ENCODE results near the gene FAM9C.
"Not testable (repeated sequence)": the region's sequence is repeated elsewhere in the genome, so short reads cannot be mapped to it uniquely, and the experiment has no call there.

The FAM9C gene

DNA sequence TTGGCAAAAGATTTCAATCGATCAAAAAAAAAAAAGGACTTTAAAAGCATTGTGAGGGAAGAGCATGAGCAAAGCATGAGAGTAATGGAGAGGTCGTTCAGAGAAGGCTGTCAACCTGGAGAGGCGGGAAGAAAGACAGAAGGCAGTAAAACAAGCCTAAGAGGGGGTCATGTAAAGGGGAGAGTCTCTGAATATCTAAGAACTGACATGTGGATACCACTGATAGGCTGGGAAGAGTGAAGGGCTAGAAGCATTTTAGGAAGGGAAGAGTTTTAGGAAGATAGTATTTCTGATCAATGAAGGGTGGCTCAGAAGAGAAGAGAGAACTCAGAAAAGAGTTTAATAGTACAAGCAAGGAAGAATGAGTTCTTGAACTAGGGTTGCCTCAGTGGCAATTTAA is 7.5 kb downstream of the FAM9C start:
- no peak for DNase-seq

DNA sequence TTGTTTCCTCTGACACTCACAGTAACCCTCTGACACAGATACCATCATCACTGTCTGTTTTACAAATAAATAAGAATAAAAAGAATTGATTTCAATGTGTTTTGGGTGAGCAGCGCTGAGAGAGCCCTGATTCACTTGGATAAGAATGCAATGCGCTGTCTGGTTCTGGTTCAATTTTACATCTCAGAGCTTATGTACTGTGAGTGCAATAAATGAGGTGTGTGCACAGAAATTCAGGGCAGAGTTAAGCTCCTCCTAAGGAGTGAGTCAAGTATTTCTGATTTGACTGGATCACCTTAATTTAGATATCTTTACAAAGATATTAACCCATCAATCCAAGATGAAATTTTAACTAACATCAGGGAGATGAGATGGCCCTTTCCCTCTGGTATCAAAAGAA is 11.2 kb downstream of the FAM9C start:
- no peak for DNase-seq

- DNase-seq: no peak
Observed at GRCh38 chrX:13029887-13030771, 14.3 kb downstream of the FAM9C start.

GRCh38 chrX:13029637-13029886 is 14.9 kb downstream of the FAM9C start:
- no peak for DNase-seq

DNA sequence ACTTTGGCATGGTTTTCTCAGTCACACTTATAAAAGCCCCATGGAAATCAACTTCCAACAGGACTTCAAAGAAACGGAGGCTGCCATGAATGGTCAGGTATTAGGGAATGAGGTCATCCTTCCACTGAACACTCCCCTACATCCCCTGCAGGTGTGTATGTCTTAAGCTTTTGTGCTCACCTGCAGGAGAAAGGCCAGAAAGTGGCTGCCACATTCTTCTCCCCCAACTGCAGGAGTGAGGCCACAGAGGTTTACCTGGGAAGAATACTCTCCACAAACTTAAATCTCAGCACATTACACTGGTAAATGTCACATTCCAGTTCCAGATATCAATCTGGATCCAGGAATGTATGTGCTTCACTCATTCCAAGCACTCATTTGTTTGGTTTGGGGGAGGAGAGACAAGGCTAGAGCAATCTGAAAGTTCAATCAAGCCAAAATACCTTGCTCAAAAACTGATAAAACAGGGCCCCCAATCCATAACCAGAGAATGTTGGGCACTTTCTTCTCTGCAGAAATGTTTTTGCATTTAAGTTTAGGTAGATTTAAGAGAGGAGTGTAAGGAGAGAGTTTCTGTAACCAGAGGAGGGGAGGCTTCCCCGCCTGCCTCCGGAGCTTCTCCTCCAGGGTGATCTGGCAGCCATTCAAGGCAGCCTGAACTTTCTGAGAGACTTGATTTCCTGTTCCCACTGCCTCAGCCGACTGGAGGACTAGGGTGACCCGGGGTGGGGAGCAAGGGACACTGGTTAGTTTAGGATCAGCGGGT is 15.4 kb downstream of the FAM9C start:
- DNase-seq: no peak

DNA sequence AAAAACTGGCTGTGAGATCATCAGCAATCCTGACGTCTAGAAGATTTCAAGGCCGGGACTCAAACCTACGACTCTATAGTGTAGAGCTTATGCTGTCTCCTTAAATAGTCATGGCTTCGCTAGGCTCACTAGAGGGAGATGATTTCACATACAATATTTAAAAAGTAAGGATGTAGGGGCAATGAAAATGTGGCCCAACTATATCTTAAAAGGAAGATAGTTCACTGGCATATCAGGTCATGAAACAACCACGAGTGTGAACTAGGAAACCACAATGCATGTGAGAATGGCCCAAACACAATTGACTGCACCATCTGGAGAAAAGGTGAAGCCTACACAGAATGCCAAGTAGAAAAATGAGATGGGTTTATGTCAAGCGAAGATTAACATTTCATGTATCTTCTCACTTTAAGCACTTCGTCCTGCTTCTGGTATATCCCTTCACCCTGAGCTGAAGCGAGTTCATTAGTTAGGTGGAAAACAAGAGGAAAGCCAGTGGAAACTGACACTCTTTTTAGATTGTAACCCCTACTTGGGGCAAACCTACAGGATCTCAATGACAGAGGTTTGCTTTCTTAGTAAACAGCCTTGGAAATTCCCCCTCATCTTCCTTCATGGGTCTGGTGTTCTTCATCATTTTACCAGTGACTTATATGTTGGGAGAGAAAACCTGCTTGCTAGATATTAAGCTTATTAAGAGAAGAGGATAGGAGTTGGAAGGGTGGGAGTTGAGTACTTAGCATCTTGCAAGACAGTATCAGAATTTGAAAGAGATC is 17.4 kb downstream of the FAM9C start:
- DNase-seq: no peak

DNA sequence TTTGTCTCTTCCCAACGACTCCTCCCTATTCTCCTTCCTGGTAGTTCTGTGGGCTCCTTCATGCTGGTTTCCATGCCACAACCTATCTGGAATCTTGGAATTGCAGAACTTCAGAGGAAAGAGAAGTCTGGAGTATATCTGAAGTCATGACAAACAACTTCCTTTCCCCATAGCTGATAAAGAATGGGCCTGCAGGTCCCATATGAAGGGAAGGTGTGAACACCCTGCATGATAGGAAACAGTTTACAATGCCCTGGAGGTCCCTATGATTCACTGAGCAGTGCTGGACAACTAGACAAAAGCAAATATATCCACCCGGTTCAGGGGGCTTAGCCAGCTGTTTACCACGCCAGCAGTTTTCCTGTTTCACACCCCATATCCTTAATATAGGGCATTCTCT is 19.4 kb downstream of the FAM9C start:
- DNase-seq: no peak

- no peak for DNase-seq
Observed at GRCh38 chrX:13023979-13024378, 20.4 kb downstream of the FAM9C start.

DNA sequence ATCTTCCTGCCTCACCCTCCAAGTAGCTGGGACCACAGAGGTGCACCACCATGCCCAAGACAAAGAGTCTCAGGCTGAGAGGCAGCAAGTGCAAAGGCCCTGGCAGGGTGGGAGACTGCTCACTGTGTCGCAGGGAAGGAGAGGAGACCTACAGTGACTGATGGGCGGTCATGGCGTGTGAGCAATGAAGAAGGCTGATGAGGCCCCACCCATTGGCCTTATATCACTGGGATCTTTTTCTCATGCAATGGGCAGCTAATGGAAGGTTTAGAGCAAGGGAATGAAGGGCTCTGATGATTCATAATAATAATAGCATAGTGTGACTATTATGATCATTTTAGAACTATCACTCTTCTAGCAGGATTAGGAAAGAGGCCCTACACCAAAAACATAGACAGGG is 20.9 kb downstream of the FAM9C start:
- no peak for DNase-seq

- no peak for DNase-seq
Observed at GRCh38 chrX:13022926-13023325, 21.5 kb downstream of the FAM9C start.

DNA sequence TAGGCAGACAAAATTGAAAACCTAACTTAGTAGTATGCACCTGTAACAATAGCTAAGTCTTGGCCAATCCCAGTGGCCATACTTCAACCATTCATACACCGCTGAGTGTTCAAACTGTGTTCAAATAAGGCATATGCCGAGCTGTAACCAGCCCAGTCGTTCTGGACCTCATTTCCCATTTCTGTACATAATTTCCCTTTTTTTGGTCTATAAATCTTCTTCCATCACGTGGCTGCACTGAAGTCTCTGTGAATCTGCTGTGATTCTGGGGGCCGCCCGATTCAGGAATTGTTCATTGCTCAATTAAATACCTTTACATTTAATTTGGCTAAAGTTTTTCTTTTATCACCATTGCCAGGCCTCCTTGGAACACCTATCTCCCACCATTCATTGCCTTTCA is 27.7 kb downstream of the FAM9C start:
- not testable (repeated sequence) for DNase-seq

DNA sequence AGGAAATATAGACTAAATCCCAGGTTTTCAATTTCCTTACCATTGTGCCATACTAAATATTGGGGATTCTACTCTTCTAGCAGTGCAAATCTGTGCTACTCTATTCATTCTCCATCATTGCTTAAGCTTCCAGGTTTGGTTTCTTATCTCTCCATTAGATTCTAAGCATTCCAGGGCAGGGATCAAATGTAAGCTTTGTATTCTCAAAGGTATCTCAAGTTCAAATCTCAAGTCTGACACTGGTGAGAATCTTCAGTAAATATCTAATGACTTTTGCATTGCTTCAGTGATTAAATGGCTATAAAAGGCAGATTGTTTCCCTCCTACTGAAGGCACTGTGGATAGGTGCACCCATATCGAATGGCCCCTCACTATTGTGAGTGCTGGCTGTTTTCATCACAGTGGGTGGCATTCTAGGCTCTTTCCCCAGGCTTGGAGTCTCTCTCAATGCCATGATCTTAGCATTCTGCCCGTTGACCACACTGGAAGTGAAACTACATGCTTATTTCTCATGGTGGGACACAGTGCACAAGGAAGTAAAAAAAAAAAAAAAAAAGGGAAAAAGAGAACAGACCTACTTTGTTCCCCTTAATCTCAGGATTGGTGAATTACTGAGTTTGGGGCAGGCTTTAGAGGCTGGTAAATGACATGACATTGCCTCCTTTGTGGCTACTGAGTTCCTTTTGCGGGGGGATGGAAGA is 28.7 kb downstream of the FAM9C start:
- DNase-seq: no peak

GRCh38 chrX:13014111-13015096 is 30.0 kb downstream of the FAM9C start:
- no peak for DNase-seq

- DNase-seq: no peak
Observed at GRCh38 chrX:13013363-13014110, 30.9 kb downstream of the FAM9C start.

DNA sequence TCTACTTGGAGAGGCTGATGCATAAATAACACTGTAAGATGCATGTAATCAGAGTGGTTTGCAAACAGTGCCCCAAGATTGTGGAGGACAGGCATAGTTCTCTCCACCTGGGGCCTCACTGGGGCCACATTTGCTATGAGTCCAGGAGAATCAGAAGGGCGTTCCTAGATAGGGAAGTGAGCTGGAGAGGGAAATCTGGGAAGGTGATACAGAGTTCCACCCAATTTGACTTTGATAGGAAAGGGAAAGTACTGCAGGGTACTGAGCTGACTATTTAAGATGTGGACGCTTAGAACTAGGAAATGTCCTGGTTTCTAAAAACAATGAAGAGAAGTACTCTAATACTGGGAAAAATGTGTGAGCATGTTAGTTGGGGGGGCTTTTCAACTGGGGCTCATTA is 33.9 kb downstream of the FAM9C start:
- no peak for DNase-seq

DNA sequence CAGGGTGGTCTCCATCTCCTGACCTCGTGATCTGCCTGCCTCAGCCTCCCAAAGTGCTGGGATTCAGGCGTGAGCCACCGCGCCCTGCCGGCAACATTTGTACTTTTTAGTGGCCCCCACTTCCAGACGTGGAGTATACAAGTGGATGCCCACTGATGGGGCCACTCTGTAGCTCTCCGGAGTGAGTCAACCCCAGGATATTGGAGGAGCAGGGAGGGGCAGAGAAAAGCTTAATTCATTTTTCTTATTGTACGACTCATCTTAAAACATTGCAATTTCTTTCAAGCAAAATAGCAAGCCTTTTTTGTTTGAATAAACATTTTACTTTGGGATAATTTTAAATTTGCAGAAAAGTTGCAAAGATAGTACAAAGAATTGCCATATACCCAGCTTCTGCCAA is 34.6 kb downstream of the FAM9C start:
- no peak for DNase-seq

- no peak for DNase-seq
Observed at GRCh38 chrX:13009273-13009672, 35.1 kb downstream of the FAM9C start.

DNA sequence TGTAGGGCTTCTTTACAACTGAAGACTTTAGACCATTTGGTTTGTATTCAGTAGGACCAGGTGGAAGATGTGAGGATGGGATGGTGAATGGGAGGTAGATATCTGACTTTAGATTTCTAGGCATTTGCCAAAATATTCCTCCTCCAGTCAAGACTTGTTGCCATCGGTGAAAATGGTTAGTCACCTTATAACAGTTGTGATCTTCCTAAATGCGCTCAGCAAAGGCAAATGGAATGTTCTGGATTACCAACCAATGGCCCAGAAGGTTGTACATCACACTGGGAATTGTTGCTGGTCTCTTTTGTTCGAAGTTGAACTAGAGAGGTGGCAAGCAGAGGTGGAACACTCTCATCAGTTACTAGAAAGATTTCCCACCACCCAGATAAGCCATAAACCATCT is 35.6 kb downstream of the FAM9C start:
- no peak for DNase-seq

GRCh38 chrX:13008189-13008533 is 36.3 kb downstream of the FAM9C start:
- no peak for DNase-seq

GRCh38 chrX:13007519-13008188 is 36.8 kb downstream of the FAM9C start:
- no peak for DNase-seq

Data from NK-92 treated with Interleukin-12 subunit alpha and Interleukin-12 subunit beta, amount 100 ng/mL, for 24 hours (cell line).